Endothelial cell of umbilical vein (primary cell): ENCODE data around the gene TM9SF1. TPM values are rescaled to one million over a fixed set of nuclear protein-coding genes. Genes with fewer than 3 reads are reported as not detected.

Source experiments
- BruUV-seq: library from RNA; stranded (reverse); fragments of 400-500 nt; replicated peaks from 2 replicates; lab custom pipeline; 2021; lab: Mats Ljungman, UMichigan
- CTCF ChIA-PET: fragments of 300-600, 350-600 bp; sonication (Branson Sonifier 250); formaldehyde crosslinking; loops from one replicate; lab custom pipeline; 2021; ENCODE audit warnings: antibody characterized with exemption, inconsistent platforms; lab: Charles Lee
- POLR2A ChIA-PET: fragments of 300-600, 350-600 bp; sonication (Branson Sonifier 250); formaldehyde crosslinking; loops from one replicate; lab custom pipeline; 2021; ENCODE audit warnings: antibody characterized with exemption, inconsistent platforms; lab: Charles Lee
- DNase-seq: peaks from one replicate; pipeline ENCODE4 v3.0.0-alpha.2; 2011; ENCODE audit warnings: low read depth, low spot score
- FAIRE-seq: peaks from 2 replicates; lab custom pipeline; 2011; peaks lifted over from hg19 to GRCh38; lab: Jason Lieb, UNC
- H2AFZ ChIP-seq: 2 replicates; pipeline ENCODE4 v1.6.0; 2012; ENCODE audit warnings: low read depth, low read length, control low read depth, inconsistent platforms
- H3K27ac ChIP-seq: 2 replicates; pipeline ENCODE4 v1.5.1; 2011; ENCODE audit warnings: low read depth, mild to moderate bottlenecking, control low read depth, low read length, moderate library complexity; ENCODE audit not compliant: insufficient read depth
- H3K27me3 ChIP-seq, 2 experiments: 2 replicates each; pipeline versions ENCODE4 v1.6.0 to v1.6.1; 2011; ENCODE audit warnings: low read length in 2 of 2, mixed read lengths in 1 of 2; ENCODE audit not compliant: control insufficient read depth in 2 of 2, insufficient read depth in 2 of 2
- H3K36me3 ChIP-seq, 2 experiments: 2 replicates in 1 of 2; 3 replicates in 1 of 2; pipeline ENCODE4 v1.5.1; 2011; ENCODE audit warnings: low read length in 2 of 2, mild to moderate bottlenecking in 1 of 2, moderate library complexity in 1 of 2; ENCODE audit not compliant: control insufficient read depth in 2 of 2, insufficient read depth in 2 of 2; ENCODE audit errors: extremely low read depth in 1 of 2
- H3K4me1 ChIP-seq: 3 replicates; pipeline ENCODE4 v1.5.1; 2011; ENCODE audit warnings: mild to moderate bottlenecking, low read length; ENCODE audit not compliant: control insufficient read depth, insufficient read depth; ENCODE audit errors: extremely low read depth
- H3K4me2 ChIP-seq: 2 replicates; pipeline ENCODE4 v1.6.1; 2011; ENCODE audit warnings: low read length, control low read depth, mixed read lengths; ENCODE audit not compliant: insufficient read depth
- H3K4me3 ChIP-seq, 3 experiments: fragments of 200-600 bp in 1 of 3; sonication (generic), shearing (Covaris generic) in 1 of 3; replicated peaks in 1 of 3; 2 replicates each; pipeline ENCODE4 v1.5.1; 2011 to 2016; ENCODE audit warnings: control low read depth in 3 of 3, low read length in 3 of 3, mild to moderate bottlenecking in 2 of 3, inconsistent platforms in 1 of 3, low read depth in 1 of 3, moderate library complexity in 1 of 3; ENCODE audit not compliant: insufficient read depth in 1 of 3
- H3K79me2 ChIP-seq: 2 replicates; pipeline ENCODE4 v1.6.0; 2012; ENCODE audit warnings: low read length, inconsistent platforms; ENCODE audit not compliant: control insufficient read depth, insufficient read depth
- H3K9ac ChIP-seq: replicated peaks from 2 replicates; pipeline ENCODE3; 2011; ENCODE audit warnings: low read length, control low read depth; ENCODE audit not compliant: insufficient read depth; ENCODE audit errors: extremely low read depth
- H3K9me1 ChIP-seq: replicated peaks from 3 replicates; pipeline ENCODE4 v1.6.0; 2011; ENCODE audit warnings: mild to moderate bottlenecking, low read length; ENCODE audit not compliant: control insufficient read depth, insufficient read depth; ENCODE audit errors: extremely low read depth
- H3K9me3 ChIP-seq: replicated peaks from 2 replicates; pipeline ENCODE4 v1.5.1; 2012; ENCODE audit warnings: low read length, inconsistent platforms; ENCODE audit not compliant: control insufficient read depth, insufficient read depth
- H4K20me1 ChIP-seq: replicated peaks from 2 replicates; pipeline ENCODE3; 2011; ENCODE audit warnings: mild to moderate bottlenecking, low read length; ENCODE audit not compliant: control insufficient read depth, insufficient read depth; ENCODE audit errors: extremely low read depth
- CTCF ChIP-seq, 2 donors: IDR thresholded peaks; 1 replicate in 1 of 2; 2 replicates in 1 of 2; pipeline ENCODE4 v1.5.1; 2011; ENCODE audit warnings: low read length in 2 of 2, mild to moderate bottlenecking in 2 of 2, moderate library complexity in 2 of 2, control low read depth in 1 of 2, inconsistent platforms in 1 of 2, low read depth in 1 of 2; ENCODE audit not compliant: insufficient read depth in 1 of 2; ENCODE audit errors: extremely low read depth in 1 of 2
- EZH2 ChIP-seq: IDR thresholded peaks from 2 replicates; pipeline ENCODE4 v1.6.1; 2012; ENCODE audit warnings: borderline replicate concordance, low read depth, mild to moderate bottlenecking, moderate library complexity, low read length, inconsistent platforms; ENCODE audit not compliant: severe bottlenecking
- FOS ChIP-seq: IDR thresholded peaks from 2 replicates; pipeline ENCODE4 v1.6.1; 2011; ENCODE audit warnings: mild to moderate bottlenecking, low read length, moderate library complexity, borderline replicate concordance; ENCODE audit not compliant: insufficient read depth
- GATA2 ChIP-seq: IDR thresholded peaks from 2 replicates; pipeline ENCODE4 v1.7.0; 2011; ENCODE audit warnings: low read depth, mild to moderate bottlenecking, moderate library complexity, mixed read lengths, low read length; ENCODE audit not compliant: insufficient read length, insufficient read depth
- JUN ChIP-seq: IDR thresholded peaks from 2 replicates; pipeline ENCODE4 v1.6.1; 2011; ENCODE audit warnings: borderline replicate concordance, low read depth; ENCODE audit not compliant: insufficient read length, insufficient read depth
- MAX ChIP-seq: IDR thresholded peaks from 2 replicates; pipeline ENCODE4 v1.6.1; 2011; ENCODE audit not compliant: insufficient read depth, insufficient read length
- MYC ChIP-seq: IDR thresholded peaks from one replicate; pipeline ENCODE4 v1.6.1; 2011; ENCODE audit warnings: mild to moderate bottlenecking, low read depth, low read length
- POLR2A ChIP-seq: IDR thresholded peaks from 2 replicates; pipeline ENCODE4 v1.6.1; 2012; ENCODE audit warnings: low read depth, mild to moderate bottlenecking, control low read depth, low read length
- POLR2AphosphoS5 ChIP-seq: IDR thresholded peaks from 2 replicates; pipeline ENCODE4 v1.6.1; 2012; ENCODE audit warnings: low read depth, mild to moderate bottlenecking, control low read depth, low read length, moderate library complexity; ENCODE audit not compliant: insufficient read depth
- dilution Hi-C: fragments of 300-500 bp; cut with MboI; formaldehyde crosslinking; loops from one replicate; pipeline ENCODE4 v1.15.0; 2019; ENCODE audit warnings: low sequenced_read_pairs; ENCODE audit not compliant: extremely low pct_ligation_motif_present
- intact Hi-C: fragments of 100-400 bp; cut with micrococcal nuclease; formaldehyde crosslinking; loops from one replicate; pipeline ENCODE4 v1.10.0; 2022
- polyA plus RNA-seq, 4 experiments: library from polyadenylated mRNA; depleted of rRNA in 3 of 4; stranded (reverse) in 3 of 4; unstranded in 1 of 4; fragments of >200 nt; gene quantifications; 2 replicates each; pipeline versions ENCODE4 v1.2.1 to v1.2.3, GENCODE V29; 2011 to 2012; ENCODE audit warnings: missing spikeins in 1 of 4
- total RNA-seq: library from RNA; stranded (reverse); gene quantifications from 2 replicates; pipeline ENCODE4 v1.2.3, GENCODE V29; 2021

TM9SF1 gene
- total and polyA plus RNA-seq, 2 donors (not counting 3 experiments of a cell fraction or from before 2014, with no cell fraction given), result 60.7 to 71.5 TPM

GRCh38 chr14:24150567-24150966, 44.7 kb downstream of the TM9SF1 start:
- Histone ChIP-seq H3K27ac (no peak overlapping the region), H3K36me3 (peaks cover 8 to 30% of the 10 kb centered on the region in 2 experiments), H3K9ac (no peak overlapping the region), H3K27me3 (no peaks in the 10 kb centered on the region), H3K4me2 (no peak overlapping the region), H3K4me1 (peaks cover 14% of the 10 kb centered on the region), H3K9me1 (no peaks in the 10 kb centered on the region), H3K4me3 (no peak overlapping the region), H3K79me2 (peaks cover 21% of the 10 kb centered on the region), H3K9me3 (no peaks in the 10 kb centered on the region), H2AFZ (no peak overlapping the region), H4K20me1 (no peaks in the 10 kb centered on the region)
- dilution Hi-C loops (no loop called here), intact Hi-C loops (no loop called here)
- ChIA-PET POLR2A (no interaction called here), CTCF (interaction anchor here (7.8 kb wide), 1 partner anchor 10 kb away, joined by 63 read pairs; the partner anchor contains the start of gene IRF9)
- no TSS peak for BruUV-seq
- TF ChIP-seq EZH2, result no peak
- no peak for TF ChIP-seq MYC
- TF ChIP-seq JUN, result no peak
- TF ChIP-seq GATA2, result no peak
- TF ChIP-seq CTCF (IDR thresholded peaks at IDR 0.05; ENCODE audit: extremely low read depth in 1 of 2, insufficient read depth in 1 of 2, low read depth in 1 of 2, low read length in 2 of 2), result no peak
- no peak for TF ChIP-seq POLR2A
- TF ChIP-seq MAX, result no peak
- TF ChIP-seq POLR2AphosphoS5, result no peak
- TF ChIP-seq FOS, result no peak
- DNase-seq (no peak), FAIRE-seq (no peak)
